Coronary artery (tissue), 2 donors: ENCODE measurements around the gene NPPB.
A peak's percentile ranks its signal among the peaks of the same experiment; 100 is the strongest.

Experiments used
- DNase-seq: peaks from one replicate; pipeline ENCODE4 v3.0.0-alpha.2; 2017; ENCODE audit warnings: low spot score
- H3K27ac ChIP-seq, 2 donors: fragments of 200-600 bp; sonication (generic); one replicate each; pipeline ENCODE4 v1.5.1; 2016 to 2019
- H3K4me3 ChIP-seq: fragments of 200-600 bp; sonication (generic); 2 replicates; pipeline ENCODE4 v1.5.1; 2016; ENCODE audit warnings: mild to moderate bottlenecking, moderate library complexity
- TF ChIP-seq, protein P1 (sequence below): fragments of 200-600 bp; sonication (generic); IDR thresholded peaks from one replicate; pipeline ENCODE4 v1.5.1; 2019; ENCODE audit warnings: antibody characterized with exemption

Gene NPPB

DNA sequence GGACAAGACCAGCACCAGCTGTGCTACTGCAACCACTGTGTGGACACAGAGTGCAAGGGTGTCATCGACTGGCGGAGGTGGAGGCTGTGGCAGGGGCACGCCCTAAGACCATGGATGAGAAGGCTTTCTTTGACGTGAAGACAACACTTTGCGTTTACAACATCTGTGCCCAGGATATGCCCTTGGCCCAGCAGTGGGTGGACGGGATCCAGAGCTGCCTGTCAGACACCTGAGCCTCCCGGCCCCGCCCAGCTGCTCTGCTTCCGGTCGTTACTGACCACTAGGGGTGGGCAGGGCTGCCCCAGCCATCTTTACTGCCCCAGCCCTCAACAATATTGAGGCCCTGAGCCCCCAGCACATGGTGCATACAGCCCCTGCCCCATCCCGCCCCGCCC lies 21.4 kb upstream of the NPPB start:
- DNase-seq = no peak
- Histone ChIP-seq H3K27ac (peak overlapping the region in 1 of 2 donors; percentile 44), H3K4me3 (no peak overlapping the region)
- TF ChIP-seq, protein P1, sequence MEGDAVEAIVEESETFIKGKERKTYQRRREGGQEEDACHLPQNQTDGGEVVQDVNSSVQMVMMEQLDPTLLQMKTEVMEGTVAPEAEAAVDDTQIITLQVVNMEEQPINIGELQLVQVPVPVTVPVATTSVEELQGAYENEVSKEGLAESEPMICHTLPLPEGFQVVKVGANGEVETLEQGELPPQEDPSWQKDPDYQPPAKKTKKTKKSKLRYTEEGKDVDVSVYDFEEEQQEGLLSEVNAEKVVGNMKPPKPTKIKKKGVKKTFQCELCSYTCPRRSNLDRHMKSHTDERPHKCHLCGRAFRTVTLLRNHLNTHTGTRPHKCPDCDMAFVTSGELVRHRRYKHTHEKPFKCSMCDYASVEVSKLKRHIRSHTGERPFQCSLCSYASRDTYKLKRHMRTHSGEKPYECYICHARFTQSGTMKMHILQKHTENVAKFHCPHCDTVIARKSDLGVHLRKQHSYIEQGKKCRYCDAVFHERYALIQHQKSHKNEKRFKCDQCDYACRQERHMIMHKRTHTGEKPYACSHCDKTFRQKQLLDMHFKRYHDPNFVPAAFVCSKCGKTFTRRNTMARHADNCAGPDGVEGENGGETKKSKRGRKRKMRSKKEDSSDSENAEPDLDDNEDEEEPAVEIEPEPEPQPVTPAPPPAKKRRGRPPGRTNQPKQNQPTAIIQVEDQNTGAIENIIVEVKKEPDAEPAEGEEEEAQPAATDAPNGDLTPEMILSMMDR = no peak

DNA sequence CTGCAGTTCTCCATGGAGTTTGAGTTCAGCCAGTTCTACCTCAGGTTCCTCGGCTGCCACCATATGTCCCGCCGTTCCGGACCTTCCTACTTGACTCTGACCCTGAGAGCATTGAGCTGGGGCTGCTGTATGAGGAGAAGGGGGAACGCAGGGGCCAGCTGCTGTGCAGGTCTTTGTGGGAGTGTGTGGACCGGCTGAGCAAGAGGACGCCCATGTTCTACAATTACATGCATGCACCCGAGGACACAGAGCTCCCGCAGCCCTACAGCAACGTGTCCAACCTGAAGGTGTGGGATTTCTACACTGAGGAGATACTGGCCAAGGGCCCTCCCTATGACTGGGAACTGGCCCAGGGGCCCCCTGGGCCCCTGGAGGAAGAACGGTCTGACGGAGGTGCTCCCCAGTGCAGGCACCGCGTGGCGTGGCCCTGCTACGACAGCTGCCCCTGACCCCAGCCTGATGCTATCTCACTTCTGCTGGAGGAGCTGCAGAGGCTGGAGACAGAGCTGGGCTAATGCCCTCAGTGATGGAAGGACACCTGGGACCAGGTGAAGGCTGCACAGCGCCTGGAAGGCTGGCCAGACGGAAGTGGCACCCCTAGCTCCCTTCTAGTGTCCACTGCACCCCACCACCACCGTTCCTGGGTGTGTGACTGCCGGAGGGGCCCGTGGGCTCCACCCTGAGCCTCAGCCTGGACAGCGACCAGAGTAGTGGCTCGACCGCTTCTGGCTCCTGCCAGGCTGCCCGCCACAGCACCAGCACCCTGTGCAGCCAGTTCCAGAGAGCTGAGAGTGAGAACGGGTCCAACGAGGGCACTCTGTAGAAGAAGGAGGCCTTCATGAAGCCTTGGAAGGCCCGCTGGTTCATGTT lies 20.8 kb upstream of the NPPB start:
- TF ChIP-seq, protein P1 = no peak
- no peak for DNase-seq
- Histone ChIP-seq H3K27ac (no peak overlapping the region), H3K4me3 (no peak overlapping the region)

DNA sequence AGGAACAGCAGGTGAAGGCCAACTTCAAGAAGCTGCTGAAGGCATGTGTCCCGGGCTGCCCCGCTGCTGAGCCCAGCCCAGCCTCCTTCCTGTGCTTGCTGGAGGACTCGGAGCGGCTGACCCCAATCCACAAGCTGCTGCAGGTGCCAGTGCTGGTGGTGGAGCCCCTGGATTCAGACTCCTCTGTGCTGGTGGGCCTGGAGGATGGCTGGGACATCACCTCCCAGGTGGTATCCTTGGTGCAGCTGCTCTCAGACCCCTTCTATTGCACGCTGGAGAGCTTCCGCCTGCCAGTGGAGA lies 20.1 kb upstream of the NPPB start:
- TF ChIP-seq, protein P1 = no peak
- no peak overlapping the region for H3K27ac ChIP-seq
- DNase-seq = no peak

DNA sequence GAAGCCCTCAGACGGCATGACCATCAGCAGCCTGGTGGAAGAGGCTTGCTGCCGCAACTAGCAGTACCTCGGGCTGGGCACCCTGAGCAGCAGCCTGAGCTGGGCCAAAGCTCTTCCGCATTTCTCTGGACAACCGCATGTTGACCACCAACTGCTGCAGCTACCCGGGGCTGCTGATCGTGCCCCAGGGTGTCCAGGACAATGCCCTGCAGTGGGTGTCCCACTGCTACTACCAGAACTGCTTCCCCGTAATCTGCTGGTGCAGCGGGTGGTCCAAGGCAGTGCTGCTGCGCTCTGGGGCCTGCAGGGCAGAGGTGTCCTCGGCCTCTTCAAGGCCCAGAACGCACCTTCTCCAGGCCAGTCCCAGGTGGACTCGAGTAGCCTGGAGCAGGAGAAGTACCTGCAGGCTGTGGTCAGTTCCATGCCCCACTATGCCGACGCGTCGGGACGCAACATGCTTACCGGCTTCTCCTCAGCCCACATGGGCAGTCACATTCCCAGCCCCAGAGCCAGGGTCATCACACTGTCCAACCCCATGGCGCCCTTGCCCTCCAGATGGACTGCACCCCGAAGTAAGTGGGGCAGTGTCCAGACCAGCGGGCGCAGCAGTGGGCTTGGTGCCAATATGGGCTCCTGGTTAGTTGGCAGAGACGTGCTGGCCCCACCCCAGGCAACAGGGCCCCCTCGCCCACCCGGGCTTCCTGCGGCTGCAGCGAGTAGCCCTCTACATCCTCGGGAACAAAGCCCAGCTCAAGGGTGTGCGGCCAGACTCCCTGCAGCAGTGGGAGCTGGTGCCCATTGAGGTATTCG lies 19.5 kb upstream of the NPPB start:
- no peak overlapping the region for H3K4me3 ChIP-seq
- DNase-seq = no peak
- H3K27ac ChIP-seq = no peak overlapping the region
- TF ChIP-seq, protein P1 = no peak

More for the DNA sequence above, 20.1 kb upstream of the NPPB start:
- H3K4me3 ChIP-seq = no peak overlapping the region

DNA sequence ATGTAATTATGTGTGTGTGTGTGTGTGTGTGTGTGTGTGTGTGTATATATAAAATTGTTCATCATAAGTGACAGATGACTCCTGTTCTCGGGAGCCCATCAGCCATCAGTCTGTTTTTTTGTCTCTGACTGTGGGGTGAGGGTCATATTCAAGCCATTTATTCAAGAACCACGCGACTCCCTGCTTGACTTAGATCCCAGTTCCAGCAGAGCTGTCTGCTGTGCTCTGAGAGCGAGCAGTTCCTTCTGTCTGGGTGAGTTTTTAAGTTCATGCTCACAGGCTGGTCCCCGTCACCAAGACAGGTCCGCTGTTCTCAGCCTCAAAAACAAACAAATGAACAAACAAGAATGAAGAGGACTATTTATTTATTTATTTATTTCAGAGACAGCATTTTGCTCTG lies 18.3 kb upstream of the NPPB start:
- no peak overlapping the region for H3K4me3 ChIP-seq
- no peak for DNase-seq
- no peak overlapping the region for H3K27ac ChIP-seq
- TF ChIP-seq, protein P1 = no peak

DNA sequence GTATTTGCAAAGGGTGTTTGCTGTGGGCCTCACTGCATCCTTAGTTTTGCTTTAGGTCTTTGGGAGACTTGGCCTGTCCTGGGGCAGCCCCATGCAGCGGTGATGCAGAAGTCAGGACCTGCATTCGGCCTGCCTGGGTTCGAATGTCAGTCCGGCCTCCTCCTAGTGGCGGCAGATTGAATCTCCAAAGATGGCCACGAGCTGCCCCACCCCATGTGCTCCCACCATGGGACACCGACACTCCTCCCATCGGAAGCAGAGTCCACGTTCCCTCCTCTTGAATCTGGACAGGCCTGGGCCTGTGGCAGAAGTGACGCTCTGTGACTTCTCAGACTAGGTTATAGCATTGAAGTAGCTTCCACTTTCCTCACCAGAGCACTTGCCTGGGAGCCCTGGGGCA lies 16.3 kb upstream of the NPPB start:
- H3K4me3 ChIP-seq = no peak overlapping the region
- TF ChIP-seq, protein P1 = no peak
- DNase-seq = no peak
- H3K27ac ChIP-seq = peak overlapping the region in 1 of 2 donors; percentile 16

DNA sequence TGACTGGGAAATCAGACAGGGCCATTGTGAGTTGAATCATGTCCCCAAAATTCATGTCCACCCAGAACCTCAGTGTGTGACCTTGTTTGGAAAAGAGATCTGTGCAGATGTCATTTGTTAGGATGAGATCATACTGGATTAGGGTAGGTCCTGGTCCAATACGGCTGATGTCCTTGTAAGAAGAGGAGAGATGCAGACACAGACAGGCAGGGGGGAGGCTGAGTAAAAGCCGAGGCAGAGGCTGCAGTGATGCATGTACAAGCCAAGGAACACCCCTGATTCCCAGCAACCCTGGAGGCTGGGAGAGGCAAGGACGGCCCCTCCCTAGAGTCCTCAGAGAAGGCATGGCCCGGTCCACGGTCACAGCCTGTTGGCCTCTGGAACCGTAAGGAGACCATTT lies 15.9 kb upstream of the NPPB start:
- no peak for DNase-seq

More for the DNA sequence above, 15.9 kb upstream of the NPPB start:
- TF ChIP-seq, protein P1 = no peak
- H3K4me3 ChIP-seq = no peak overlapping the region
- H3K27ac ChIP-seq = peak overlapping the region in 1 of 2 donors; percentile 16
